CMK (cell line): ENCODE data around the gene DNAH2.
"Not testable (repeated sequence)": the region's sequence is repeated elsewhere in the genome, so short reads cannot be mapped to it uniquely, and the experiment has no call there.

ENCODE experiments used
- DNase-seq: peaks from one replicate; pipeline ENCODE4 v3.0.0-alpha.2; 2010; ENCODE audit warnings: low read depth

Gene DNAH2

DNA sequence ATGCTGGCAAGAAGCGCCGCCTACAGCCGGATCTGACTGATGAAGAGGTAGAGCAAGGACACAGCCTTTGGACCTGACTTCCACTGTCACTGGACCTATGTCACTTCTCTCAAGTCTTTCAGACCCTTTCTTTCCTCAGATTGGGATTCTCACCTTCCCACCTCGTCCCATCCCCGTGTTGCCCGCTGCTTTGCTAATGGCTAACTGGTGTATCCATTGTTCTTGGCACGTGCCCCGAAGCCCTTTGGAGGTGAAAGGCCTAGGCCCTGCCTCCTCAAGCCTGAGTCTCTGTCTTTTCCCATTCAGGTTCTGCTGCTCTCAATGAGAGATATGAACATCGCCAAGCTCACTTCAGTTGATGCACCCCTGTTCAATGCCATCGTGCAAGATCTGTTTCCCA is 63.2 kb downstream of the DNAH2 start:
- no peak for DNase-seq

DNA sequence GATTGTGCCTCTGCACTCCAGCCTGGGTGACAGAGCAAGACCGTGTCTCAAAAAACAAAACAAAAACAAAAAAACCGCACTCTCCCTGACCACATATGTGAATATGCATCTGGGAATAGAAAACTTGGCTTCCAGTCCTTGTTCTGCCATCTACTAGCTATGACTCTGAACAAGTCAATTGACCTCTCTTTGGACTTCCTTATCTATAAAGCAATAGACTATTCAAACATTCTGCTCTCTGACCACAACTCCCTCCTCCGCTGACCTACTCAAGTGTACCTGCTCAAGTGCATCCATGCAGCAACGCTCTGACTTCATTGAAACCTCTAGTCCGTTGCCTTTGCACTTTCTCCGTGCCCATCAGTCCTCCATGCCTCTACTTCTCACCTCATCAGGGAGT is 63.9 kb downstream of the DNAH2 start:
- no peak for DNase-seq

DNA sequence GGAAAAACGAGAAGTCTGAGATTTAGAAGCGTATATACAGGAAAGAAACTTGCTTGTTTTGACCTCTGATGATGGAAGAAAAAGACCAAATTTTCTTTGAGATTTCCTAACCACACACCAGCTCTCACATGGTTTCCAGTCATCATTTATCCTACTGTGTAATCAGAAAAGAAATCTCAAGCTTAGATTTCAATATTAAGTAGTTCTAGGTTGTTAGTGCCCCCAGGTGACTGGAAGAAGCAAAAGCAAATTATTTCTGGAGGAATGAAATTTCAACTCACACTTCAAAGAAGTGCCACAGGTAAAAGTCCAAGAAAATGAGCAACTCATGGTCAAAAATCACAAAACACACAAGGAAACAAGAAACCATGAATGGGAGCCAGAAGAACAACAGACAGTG is 64.7 kb downstream of the DNAH2 start:
- DNase-seq, result no peak

- no peak for DNase-seq
Measured at GRCh38 chr17:7786866-7787265, 69.3 kb downstream of the DNAH2 start.

GRCh38 chr17:7789131-7789530 is 71.6 kb downstream of the DNAH2 start:
- peak; percentile 55 for DNase-seq

- DNase-seq, result no peak
Measured at GRCh38 chr17:7790150-7790549, 72.6 kb downstream of the DNAH2 start.

GRCh38 chr17:7792611-7793010 is 75.1 kb downstream of the DNAH2 start:
- no peak for DNase-seq

- DNase-seq, result no peak
Measured at GRCh38 chr17:7794075-7794663, 76.6 kb downstream of the DNAH2 start.

DNA sequence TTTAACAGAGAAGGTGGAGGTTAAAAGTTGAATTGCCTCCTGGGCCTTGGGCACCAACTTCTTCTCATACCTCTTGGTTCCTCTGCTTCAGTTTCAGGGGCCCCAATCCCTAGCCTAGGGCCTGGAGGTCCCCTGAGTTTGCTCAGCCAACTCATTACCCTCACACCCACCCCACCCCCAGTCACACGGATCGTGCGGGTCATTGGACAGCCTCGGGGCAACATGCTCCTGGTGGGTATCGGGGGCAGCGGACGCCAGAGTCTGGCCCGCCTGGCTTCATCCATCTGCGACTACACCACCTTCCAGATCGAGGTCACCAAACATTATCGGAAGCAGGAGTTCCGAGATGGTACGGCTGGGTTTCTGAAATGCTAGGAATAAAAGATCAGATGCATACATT is 80.4 kb downstream of the DNAH2 start:
- DNase-seq, result no peak

GRCh38 chr17:7798839-7799238 is 81.3 kb downstream of the DNAH2 start:
- DNase-seq, result no peak

DNA sequence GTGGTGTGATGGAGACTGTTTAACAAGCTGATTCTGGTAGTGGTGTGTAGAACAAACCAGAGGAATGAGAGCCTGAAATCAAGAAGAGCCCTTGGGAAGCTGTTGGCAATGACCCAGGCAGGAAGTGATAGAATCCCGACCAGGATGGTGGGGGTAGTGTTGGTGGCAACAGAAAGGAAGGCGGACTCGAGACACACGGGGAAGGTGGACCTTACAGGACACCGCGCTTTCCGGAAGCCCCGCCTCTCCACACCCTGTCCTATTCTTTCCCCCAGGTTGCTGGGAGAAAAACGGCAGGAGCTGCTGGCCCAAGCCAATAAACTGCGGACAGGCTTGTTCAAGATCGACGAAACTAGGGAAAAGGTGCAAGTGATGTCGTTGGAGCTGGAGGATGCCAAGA is 86.4 kb downstream of the DNAH2 start:
- no peak for DNase-seq

GRCh38 chr17:7806587-7806986 is 89.0 kb downstream of the DNAH2 start:
- DNase-seq, result no peak

DNA sequence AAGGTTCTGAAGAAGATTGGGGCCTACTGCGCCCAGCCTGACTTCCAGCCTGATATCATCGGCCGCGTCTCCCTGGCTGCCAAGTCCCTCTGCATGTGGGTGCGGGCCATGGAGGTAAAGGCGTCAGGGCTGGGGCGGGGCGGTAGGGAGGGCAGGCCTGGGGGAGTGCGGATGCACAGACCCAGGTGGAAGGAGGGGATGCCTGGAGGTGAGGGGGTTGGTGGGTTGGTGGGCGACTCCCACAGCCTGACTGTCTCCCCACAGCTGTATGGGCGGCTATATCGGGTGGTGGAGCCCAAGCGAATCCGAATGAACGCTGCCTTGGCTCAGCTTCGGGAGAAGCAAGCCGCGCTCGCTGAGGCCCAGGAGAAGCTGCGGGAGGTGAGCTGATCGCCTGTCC is 89.7 kb downstream of the DNAH2 start:
- no peak for DNase-seq

DNA sequence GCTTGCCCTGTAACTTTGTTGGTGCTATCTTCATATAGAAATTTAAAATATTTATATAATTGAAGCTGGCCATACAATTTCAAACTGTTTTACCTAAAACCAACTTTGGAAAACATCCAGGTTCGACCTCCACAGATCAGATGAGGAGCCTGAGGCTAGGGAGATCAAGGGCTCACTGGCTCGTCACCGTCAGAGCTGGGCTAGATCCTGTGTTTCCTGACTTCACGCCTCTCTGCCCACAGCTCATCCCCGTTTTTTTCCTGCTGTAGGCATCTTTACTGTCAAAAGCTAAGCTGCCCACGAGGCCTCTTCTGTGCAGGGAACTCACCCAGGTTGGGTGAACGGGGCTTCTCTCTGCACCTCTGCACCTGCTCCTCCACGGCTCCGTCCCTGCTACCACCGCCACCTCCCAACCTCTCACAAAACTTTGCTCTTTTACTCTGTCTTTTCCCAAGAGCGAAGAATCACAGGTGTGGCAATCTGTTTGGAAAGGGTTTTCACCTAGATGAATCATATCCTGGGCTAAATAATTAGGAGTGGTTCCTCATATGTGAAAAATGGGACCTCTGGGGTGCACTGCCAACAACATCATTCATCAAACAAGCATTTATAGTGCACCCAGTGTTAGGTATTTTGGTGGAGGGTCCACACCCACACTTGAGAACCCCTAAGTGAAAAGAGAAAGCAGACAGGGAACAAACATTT is 91.7 kb downstream of the DNAH2 start:
- DNase-seq, result no peak

- not testable (repeated sequence) for DNase-seq
Measured at GRCh38 chr17:7809791-7810343, 92.3 kb downstream of the DNAH2 start.

GRCh38 chr17:7811251-7811650 is 93.7 kb downstream of the DNAH2 start:
- DNase-seq, result no peak

GRCh38 chr17:7814969-7815368 is 97.4 kb downstream of the DNAH2 start:
- no peak for DNase-seq

GRCh38 chr17:7816926-7817642 is 99.5 kb downstream of the DNAH2 start:
- no peak for DNase-seq

- no peak for DNase-seq
Measured at GRCh38 chr17:7817643-7817964, 100.1 kb downstream of the DNAH2 start.

- DNase-seq, result no peak
Measured at GRCh38 chr17:7818026-7818425, 100.5 kb downstream of the DNAH2 start.

- no peak for DNase-seq
Measured at GRCh38 chr17:7818746-7819645, 101.5 kb downstream of the DNAH2 start.

GRCh38 chr17:7820231-7820630 is 102.7 kb downstream of the DNAH2 start:
- no peak for DNase-seq
